ENCODE results near the gene PDXP. TPM values are rescaled to one million over a fixed set of nuclear protein-coding genes. Genes with fewer than 3 reads are reported as not detected.

PDXP gene
- total and polyA plus RNA-seq, 10 donors = 9.3 to 26.6 (median 12.6) TPM

DNA sequence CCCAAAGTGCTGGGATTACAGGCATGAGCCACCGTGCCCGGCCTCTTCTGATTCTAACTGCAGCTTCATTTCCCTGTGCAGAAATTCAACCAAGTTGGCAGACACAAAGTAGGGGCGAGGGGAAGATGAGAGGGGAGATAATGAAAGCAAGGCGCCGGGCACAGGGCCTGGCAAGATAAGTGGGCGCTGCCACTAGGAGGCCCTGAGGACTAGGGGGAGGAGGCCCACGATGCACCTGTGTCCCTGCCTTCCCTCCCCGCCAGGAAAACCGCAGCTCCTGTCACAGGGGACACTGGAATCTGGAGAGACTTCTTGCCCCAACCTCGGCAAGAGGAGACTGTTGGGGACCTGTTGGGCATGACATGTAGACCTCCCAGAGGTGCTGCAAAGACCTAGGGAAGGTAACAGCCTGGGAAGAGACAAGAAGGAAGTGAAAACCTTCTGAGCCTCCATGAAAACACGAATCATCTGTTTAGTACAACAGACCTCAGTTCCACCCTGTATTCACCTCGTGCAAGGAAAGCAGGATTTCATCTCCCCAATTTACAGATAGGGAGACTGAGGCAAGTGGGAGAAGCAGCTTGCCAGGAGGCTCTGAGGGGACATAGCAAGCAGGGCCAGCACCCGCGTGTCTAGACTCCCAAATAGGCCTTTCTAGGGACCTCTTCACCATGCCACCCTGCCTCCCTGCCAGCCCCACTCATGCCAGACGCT is 13.8 kb downstream of the PDXP start:
- Histone ChIP-seq H3K36me3 (peaks cover 0 to 5% (median 0%) of the 10 kb centered on the region in 6 donors), H3K4me3 (no peak overlapping the region), H3K4me1 (peaks cover 23 to 58% (median 52%) of the 10 kb centered on the region in 6 donors), H3K27ac (peak overlapping the region in 5 of 8 donors; percentile 18 to 97 (median 68)), H3K9me3 (no peaks in the 10 kb centered on the region), H3K27me3 (replicated peaks in 1 of 7) (no peaks in the 10 kb centered on the region)
- no peak for TF ChIP-seq POLR2A (IDR thresholded peaks at IDR 0.05)
- TF ChIP-seq POLR2AphosphoS5 (IDR thresholded peaks at IDR 0.05) = peak in 1 of 3 donors; percentile 44
- TF ChIP-seq, protein P1, sequence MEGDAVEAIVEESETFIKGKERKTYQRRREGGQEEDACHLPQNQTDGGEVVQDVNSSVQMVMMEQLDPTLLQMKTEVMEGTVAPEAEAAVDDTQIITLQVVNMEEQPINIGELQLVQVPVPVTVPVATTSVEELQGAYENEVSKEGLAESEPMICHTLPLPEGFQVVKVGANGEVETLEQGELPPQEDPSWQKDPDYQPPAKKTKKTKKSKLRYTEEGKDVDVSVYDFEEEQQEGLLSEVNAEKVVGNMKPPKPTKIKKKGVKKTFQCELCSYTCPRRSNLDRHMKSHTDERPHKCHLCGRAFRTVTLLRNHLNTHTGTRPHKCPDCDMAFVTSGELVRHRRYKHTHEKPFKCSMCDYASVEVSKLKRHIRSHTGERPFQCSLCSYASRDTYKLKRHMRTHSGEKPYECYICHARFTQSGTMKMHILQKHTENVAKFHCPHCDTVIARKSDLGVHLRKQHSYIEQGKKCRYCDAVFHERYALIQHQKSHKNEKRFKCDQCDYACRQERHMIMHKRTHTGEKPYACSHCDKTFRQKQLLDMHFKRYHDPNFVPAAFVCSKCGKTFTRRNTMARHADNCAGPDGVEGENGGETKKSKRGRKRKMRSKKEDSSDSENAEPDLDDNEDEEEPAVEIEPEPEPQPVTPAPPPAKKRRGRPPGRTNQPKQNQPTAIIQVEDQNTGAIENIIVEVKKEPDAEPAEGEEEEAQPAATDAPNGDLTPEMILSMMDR (IDR thresholded peaks at IDR 0.05 in 8 of 11, conservative IDR thresholded peaks at IDR 0.05 in 3 of 11) = peak in 1 of 11 experiments; percentile 6
- intact Hi-C loops (cut with DNase I; ENCODE audit: low total_unique reads) = no loop called here
- WGBS, 5 donors = 42 to 58% (median 48%) methylated on average over 15 of the region's 15 CpGs
- DNase-seq = no peak

DNA sequence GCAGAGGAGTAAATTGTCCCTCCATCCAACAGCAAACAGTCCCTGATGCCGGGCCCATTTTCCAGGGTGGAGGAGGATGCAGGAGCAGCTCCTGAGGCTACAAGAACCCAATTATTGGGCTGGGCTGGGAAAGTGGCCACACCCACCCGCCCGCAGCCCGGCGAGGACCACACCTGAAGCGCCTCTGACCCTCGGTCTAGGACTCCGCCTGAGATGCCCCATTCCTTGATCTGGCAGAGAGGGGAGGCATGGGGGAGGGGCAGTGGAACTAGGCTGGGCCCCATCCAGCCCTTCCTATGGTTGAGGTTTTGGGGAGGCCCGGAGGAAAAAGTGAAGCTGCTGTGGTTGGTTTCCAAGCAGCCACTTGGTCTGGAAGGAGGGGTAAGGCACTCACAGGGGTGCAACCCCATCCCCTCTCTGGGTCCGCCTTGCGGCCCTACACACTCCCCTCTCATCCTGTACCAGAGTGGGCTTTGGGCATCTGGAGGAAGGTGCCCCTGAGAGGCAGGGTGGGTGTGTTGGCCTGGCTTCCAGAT is 14.5 kb downstream of the PDXP start:
- H3K27ac ChIP-seq = peak overlapping the region in 5 of 8 donors; percentile 18 to 97 (median 68)
- no peak for DNase-seq
- H3K36me3 ChIP-seq = peaks cover 0 to 3% (median 0%) of the 10 kb centered on the region in 6 donors
- H3K4me1 ChIP-seq = peaks cover 28 to 64% (median 58%) of the 10 kb centered on the region in 6 donors
- no peaks in the 10 kb centered on the region for H3K9me3 ChIP-seq
- 44 to 70% (median 57%) methylated on average over 5 to 11 of the region's 11 CpGs for WGBS, 5 donors
- TF ChIP-seq, protein P1 (IDR thresholded peaks at IDR 0.05 in 8 of 11, conservative IDR thresholded peaks at IDR 0.05 in 3 of 11) = no peak
- TF ChIP-seq POLR2A (IDR thresholded peaks at IDR 0.05) (no peak), POLR2AphosphoS5 (IDR thresholded peaks at IDR 0.05) (peak in 1 of 3 donors; percentile 12)
- no peaks in the 10 kb centered on the region for H3K27me3 ChIP-seq (replicated peaks in 1 of 7)
- no peak overlapping the region for H3K4me3 ChIP-seq
- intact Hi-C loops (cut with DNase I; ENCODE audit: low total_unique reads) = no loop called here

DNA sequence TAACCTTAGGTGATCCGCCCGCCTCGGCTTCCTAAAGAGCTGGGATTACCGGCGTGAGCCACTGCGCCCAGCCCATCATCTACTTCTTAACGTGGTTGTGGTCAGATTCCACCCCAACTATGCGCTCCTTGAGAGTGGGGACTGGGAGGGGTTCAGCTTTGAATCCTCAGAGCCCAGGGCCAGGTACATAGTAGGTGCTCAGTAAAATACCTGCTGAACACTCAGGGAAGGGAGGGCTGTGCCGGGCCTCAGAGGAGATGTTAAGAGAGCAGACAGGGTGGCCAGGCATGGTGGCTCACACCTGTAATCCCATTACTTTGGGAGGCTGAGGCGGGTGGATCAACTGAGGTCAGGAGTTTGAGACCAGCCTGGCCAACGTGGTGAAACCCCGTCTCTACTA is 15.7 kb downstream of the PDXP start:
- 71 to 83% (median 80%) methylated on average over 12 of the region's 12 CpGs for whole genome bisulfite sequencing, 5 donors
- no peak overlapping the region for H3K4me3 ChIP-seq
- peak overlapping the region in 7 of 8 donors; percentile 92 to 99 (median 96) for H3K27ac ChIP-seq
- no peaks in the 10 kb centered on the region for H3K27me3 ChIP-seq (replicated peaks in 1 of 7)
- no peaks in the 10 kb centered on the region for H3K9me3 ChIP-seq
- peaks cover 0 to 16% (median 0%) of the 10 kb centered on the region in 6 donors for H3K36me3 ChIP-seq
- DNase-seq = no peak
- H3K4me1 ChIP-seq = peaks cover 28 to 75% (median 63%) of the 10 kb centered on the region in 6 donors
- intact Hi-C loops (cut with DNase I; ENCODE audit: low total_unique reads) = no loop called here
- TF ChIP-seq POLR2AphosphoS5 (IDR thresholded peaks at IDR 0.05) = no peak
- no peak for TF ChIP-seq POLR2A (IDR thresholded peaks at IDR 0.05)
- TF ChIP-seq, protein P1 (IDR thresholded peaks at IDR 0.05 in 8 of 11, conservative IDR thresholded peaks at IDR 0.05 in 3 of 11) = no peak
